Measurements from ENCODE around the gene PRRG2. TPM values are rescaled to one million over a fixed set of nuclear protein-coding genes. Genes with fewer than 3 reads are reported as not detected.

The PRRG2 gene
- total and polyA plus RNA-seq, 2 of the 13 experiments (the other 11 are each of a cell fraction or from before 2014, with no cell fraction given): 0.66 to 0.82 TPM

DNA sequence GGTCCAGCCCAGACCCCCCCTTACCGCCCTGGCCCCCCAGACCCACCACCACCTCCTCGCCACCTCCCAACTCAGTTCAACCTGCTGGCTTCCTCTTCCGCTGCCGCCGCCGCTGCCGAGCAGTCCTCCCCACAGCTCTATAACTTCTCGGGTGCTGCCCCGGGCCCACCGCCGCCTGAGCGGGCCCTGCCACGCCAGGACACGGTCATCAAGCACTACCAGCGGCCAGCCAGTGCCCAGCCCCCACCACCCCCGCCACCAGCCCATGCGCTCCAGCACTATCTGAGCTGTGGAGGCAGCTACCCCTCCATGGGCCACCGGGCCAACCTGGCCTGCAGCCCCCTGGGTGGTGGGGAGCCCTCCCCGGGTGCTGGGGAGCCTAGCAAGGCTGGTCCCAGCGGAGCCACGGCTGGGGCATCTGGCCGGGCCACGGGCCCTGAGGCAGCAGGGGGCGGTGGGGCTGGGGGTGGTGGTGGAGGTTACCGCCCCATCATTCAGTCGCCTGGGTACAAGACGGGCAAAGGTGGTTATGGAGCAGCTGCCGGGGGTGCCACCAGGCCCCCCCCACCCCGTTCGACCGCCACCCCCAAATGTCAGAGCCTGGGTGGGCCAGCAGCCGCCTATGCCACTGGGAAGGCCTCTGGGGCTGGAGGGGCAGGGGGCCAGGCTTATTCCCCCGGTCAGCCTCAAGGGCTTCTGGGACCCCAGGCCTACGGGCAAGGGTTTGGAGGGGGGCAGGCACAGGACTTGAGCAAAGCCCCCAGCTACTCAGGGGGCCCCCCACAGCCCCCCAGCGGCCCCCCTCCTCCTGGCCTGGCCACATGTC is 14.1 kb downstream of the PRRG2 start:
- FAIRE-seq (no peak), ATAC-seq (no peak), DNase-seq (ENCODE audit: low spot score) (no peak)
- Histone ChIP-seq H3K4me1 (ENCODE audit: insufficient read depth, low read length) (peaks cover 16% of the 10 kb centered on the region), H3K9ac (ENCODE audit: insufficient read depth, low read depth, low read length) (no peak overlapping the region), H2AFZ (ENCODE audit: low read length) (no peak overlapping the region), H3K9me3 (ENCODE audit: low read length) (no peaks in the 10 kb centered on the region), H4K20me1 (ENCODE audit: insufficient read depth, low read length) (0 out of 2 replicates have a peak, but pooled peaks cover 5% of the 10 kb centered on the region), H3K4me3 (replicated peaks in 1 of 3; ENCODE audit: insufficient read depth in 1 of 3, low read depth in 2 of 3, low read length in 3 of 3) (no peak overlapping the region), H3K79me2 (ENCODE audit: insufficient read depth, low read length) (peaks cover 15% of the 10 kb centered on the region), H3K36me3 (replicated peaks in 1 of 2; ENCODE audit: control insufficient read depth in 1 of 2, insufficient read depth in 2 of 2, low read length in 2 of 2) (peaks cover 6 to 34% of the 10 kb centered on the region in 2 experiments; a peak in 4 of 5 replicates), H3K4me2 (ENCODE audit: low read depth, low read length) (no peak overlapping the region), H3K27ac (ENCODE audit: extremely low read length, insufficient read depth, low read length) (no peak overlapping the region), H3K27me3 (ENCODE audit: control insufficient read depth in 1 of 2, insufficient read depth in 2 of 2, low read length in 2 of 2) (no peaks in the 10 kb centered on the region)
- intact Hi-C loops (cut with micrococcal nuclease; ENCODE audit: unreplicated experiment) (no loop called here), in situ Hi-C loops (cut with HindIII; ENCODE audit: extremely low pct_ligation_motif_present, low pct_unique_long_range_greater_than_20kb) (loop anchor here (10.0 kb wide), 1 partner anchor 80 kb away; the partner anchor contains the start of gene PRMT1)
- POLR2A ChIA-PET: no interaction called here
- CTCF ChIA-PET (ENCODE audit: low intra/inter-chr PET ratio, low total read pairs): no interaction called here
- no TSS peak for BruUV-seq (replicated peaks)
- TF ChIP-seq FIP1L1 (IDR thresholded peaks at IDR 0.05; ENCODE audit: borderline replicate concordance, insufficient read depth, low read depth, low read length): no peak
- no peak for TF ChIP-seq TEAD3 (CRISPR knock-in tag; optimal IDR thresholded peaks at IDR 0.05; ENCODE audit: borderline replicate concordance)
- 0 out of 2 replicates have a peak, but pooled peaks have one; percentile 8 for TF ChIP-seq RBFOX2 (IDR thresholded peaks at IDR 0.05; ENCODE audit: low read depth, low read length)
- TF ChIP-seq IRX3 (CRISPR knock-in tag; IDR thresholded peaks at IDR 0.05; ENCODE audit: borderline replicate concordance, low read depth): no peak
- no peak for TF ChIP-seq LCORL (IDR thresholded peaks at IDR 0.05)
- no peak for TF ChIP-seq LCORL (CRISPR knock-in tag; IDR thresholded peaks at IDR 0.05)
- no peak for TF ChIP-seq ZNF501 (CRISPR knock-in tag; IDR thresholded peaks at IDR 0.05)
- no peak for TF ChIP-seq ZNF230 (CRISPR knock-in tag; IDR thresholded peaks at IDR 0.05)
- 99% methylated on average over 15 of the region's 35 CpGs for WGBS (ENCODE audit: low lambda C conversion rate)

All from HepG2 (cell line).